GM12873 (cell line): ENCODE results near the gene ZP1.

ENCODE experiments used
- TF ChIP-seq, protein P1 (sequence below): IDR thresholded peaks from 2 replicates; pipeline ENCODE4 v1.5.1; 2012; ENCODE audit warnings: low read depth, mild to moderate bottlenecking, moderate library complexity, low read length, control low read depth; ENCODE audit not compliant: insufficient read depth; ENCODE audit errors: missing control alignments

ZP1 gene, protein sequence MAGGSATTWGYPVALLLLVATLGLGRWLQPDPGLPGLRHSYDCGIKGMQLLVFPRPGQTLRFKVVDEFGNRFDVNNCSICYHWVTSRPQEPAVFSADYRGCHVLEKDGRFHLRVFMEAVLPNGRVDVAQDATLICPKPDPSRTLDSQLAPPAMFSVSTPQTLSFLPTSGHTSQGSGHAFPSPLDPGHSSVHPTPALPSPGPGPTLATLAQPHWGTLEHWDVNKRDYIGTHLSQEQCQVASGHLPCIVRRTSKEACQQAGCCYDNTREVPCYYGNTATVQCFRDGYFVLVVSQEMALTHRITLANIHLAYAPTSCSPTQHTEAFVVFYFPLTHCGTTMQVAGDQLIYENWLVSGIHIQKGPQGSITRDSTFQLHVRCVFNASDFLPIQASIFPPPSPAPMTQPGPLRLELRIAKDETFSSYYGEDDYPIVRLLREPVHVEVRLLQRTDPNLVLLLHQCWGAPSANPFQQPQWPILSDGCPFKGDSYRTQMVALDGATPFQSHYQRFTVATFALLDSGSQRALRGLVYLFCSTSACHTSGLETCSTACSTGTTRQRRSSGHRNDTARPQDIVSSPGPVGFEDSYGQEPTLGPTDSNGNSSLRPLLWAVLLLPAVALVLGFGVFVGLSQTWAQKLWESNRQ

DNA sequence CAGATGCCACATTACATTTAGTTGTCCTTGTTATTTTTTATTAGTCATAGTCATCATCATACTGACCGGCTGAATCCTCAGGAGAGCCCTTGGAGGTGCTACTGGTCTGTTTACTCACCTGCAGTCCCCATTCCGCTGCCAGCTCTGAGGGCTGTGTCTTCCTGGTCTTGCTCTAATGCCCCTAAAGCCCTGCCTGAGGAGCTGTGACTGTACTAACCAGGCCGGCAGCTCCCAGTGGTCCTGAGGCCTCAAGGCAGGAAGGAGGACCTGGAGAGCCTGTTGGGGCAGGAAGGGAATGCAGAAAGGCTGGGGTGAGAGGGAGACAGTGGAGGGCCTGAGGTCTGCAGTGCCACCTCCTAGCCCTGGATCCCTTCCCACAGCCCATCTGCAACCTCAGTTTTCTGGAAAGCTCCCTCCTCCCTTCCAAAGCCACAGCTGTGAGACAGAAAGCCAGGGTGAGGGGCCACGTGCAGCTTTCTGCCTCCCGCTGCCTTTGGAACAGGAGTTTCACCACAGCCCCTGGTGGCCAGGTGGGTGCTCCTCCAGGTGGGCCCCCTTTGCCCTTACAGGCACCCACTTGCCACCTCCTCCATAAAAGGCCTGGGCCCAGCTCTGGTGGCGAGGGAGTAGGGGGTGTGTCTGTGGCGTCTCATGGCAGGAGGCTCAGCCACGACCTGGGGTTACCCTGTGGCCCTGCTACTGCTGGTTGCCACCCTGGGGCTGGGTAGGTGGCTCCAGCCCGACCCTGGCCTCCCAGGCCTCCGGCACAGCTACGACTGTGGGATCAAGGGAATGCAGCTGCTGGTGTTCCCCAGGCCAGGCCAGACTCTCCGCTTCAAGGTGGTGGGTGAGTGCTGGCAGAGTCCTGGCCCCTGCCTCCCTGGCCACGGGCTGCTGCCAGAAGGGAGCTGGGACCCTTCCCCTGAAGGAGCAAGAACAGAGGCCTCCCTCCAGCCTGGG lies at the start of gene ZP1:
ZP1 (plus strand) TSS at position 632 of the 960 bp plus-strand sequence; CDS start at position 652, 20 bp downstream.
- TF ChIP-seq, protein P1, sequence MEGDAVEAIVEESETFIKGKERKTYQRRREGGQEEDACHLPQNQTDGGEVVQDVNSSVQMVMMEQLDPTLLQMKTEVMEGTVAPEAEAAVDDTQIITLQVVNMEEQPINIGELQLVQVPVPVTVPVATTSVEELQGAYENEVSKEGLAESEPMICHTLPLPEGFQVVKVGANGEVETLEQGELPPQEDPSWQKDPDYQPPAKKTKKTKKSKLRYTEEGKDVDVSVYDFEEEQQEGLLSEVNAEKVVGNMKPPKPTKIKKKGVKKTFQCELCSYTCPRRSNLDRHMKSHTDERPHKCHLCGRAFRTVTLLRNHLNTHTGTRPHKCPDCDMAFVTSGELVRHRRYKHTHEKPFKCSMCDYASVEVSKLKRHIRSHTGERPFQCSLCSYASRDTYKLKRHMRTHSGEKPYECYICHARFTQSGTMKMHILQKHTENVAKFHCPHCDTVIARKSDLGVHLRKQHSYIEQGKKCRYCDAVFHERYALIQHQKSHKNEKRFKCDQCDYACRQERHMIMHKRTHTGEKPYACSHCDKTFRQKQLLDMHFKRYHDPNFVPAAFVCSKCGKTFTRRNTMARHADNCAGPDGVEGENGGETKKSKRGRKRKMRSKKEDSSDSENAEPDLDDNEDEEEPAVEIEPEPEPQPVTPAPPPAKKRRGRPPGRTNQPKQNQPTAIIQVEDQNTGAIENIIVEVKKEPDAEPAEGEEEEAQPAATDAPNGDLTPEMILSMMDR, result no peak

DNA sequence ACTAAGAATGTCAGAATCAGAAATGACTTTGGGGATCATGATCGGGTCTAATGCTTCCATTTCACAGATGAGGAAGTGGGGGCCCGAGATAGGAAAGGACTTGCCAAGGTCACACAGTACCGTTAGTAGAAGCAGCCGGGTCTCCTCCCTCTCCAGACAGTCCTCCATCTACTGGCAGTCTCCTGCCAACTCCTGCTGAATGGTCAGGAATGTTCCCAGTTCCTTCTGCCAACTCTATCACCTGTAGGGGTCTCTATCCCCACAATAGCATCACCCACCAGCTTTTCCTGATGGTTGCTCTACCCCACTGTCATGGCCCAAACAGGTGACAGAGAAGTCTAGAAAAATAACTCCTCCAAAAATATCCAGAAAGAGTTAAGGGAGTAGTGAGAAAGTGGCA lies 49.3 kb upstream of the ZP1 start:
- TF ChIP-seq, protein P1, result no peak

DNA sequence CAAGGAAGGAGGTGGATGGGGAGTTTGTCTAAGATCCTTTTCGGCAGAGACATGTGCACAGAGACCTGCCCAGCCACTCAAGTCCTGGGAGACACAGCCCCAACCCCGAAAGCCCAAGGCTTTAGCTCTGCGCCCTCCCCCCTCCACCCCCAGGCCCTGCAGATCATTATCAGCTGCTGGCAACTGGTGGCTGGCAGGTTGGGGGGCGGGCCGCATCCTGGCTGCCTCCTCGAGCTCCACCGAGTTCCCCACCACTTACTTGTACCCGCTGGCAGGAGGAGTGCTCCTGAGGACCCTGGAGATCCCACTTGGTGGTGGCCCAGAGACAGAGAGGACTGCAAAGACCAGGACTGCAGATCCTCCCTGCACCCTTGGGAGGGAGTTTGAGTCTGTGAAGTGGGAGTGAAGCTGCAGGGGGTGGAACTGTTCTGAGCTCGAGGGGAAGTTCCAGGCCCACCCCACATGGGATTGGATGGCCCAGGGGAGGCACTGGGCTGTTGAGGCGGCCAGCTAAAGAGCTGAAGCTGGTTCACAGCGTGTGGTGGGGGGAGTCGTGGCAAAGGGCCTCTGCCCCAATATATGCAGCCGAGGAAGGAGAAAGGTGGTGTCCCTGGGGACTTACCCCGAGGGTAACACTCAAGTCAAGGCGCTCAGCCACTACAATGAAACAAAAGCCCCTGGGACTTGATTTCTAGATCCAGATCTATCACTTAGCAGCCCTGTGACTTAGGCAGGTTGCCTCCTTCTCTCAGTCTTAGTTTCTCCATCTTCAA lies 45.3 kb upstream of the ZP1 start:
- TF ChIP-seq, protein P1, result no peak

DNA sequence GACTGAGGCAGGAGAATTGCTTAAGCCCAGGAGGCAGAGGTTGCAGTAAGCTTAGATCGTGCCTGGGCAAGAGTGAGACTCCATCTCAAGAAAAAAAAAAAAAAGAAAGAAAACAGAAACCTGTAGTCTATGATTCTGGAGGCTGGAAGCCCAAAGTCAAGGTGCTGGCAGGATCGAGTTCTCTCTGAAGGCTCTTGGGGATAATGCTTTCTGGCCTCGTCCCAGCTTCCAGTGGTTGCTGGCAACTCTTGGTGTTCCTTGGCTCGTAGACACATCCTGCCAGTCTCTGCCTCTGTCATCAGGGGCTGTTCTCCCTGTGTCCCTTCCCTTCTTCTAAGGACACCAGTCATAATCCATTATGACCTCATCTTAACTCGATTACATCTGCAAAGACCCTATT lies 42.2 kb upstream of the ZP1 start:
- TF ChIP-seq, protein P1, result no peak

DNA sequence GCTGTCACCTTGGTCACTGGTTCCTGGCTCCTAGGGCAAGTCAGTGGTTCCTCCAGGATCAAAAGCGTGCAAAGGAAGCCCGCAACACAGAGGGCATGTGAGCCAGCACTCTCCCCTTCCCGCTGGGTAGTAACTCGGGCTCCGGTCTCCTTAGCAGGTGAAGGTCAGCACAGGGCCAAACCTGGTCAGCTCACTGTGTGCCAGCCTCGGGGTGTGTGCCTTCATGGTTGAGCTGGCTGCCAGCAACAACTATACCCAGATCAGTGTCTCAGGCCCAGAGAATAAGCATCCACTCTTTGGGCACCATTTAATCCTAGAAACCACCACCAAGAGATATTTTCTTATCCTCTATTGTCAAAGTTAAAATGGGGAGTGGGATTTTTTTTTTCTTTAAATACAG lies 41.6 kb upstream of the ZP1 start:
- TF ChIP-seq, protein P1, result no peak

DNA sequence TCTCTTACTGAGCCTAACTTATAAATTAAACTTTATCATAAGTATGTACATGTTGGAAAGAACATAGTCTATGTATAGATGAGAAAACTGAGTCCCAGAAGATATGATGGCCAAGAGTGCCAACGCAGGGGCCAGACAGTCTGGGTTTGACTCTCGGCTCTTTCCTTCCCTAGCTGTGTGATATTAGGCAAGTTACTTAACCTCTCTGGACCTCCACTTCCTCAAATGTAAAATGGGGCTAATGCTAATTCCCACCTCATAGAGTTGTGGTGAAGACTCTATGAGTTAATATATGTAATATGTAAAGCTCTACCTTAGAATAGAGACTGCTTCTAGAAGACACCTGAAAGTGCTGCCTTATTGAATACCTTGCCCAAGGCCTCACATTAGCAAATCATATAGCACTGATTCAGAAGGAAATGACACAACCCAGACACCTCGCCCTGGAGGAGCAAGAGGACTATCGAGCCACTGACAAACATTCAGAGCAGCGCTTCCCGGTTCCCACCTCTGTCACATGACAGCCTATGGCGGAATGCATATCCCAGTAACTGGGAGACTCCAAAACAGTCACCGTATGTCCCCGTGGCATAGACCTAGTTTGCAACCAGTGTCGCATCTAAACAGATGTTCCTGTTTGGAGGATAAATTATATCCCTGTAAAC lies 36.7 kb upstream of the ZP1 start:
- TF ChIP-seq, protein P1, result no peak
